ENCODE measurements around the gene PPP3CA.

Gene PPP3CA

GRCh38 chr4:101175896-101176676 is 171.2 kb downstream of the PPP3CA start:
- DNase-seq (ENCODE audit: low spot score): no peak

GRCh38 chr4:101174679-101175345 is 172.5 kb downstream of the PPP3CA start:
- no peak for DNase-seq (ENCODE audit: low spot score)

- no peak for DNase-seq (ENCODE audit: low spot score)
Measured at GRCh38 chr4:101172369-101172768, 175.0 kb downstream of the PPP3CA start.

GRCh38 chr4:101171747-101172146 is 175.6 kb downstream of the PPP3CA start:
- peak; percentile 71 for DNase-seq (ENCODE audit: low spot score)

- peak; percentile 83 for DNase-seq (ENCODE audit: low spot score)
Measured at GRCh38 chr4:101169044-101170014, 178.0 kb downstream of the PPP3CA start.

GRCh38 chr4:101163936-101164335 is 183.4 kb downstream of the PPP3CA start:
- no peak for DNase-seq (ENCODE audit: low spot score)

GRCh38 chr4:101162990-101163380 is 184.3 kb downstream of the PPP3CA start:
- DNase-seq (ENCODE audit: low spot score): no peak

- no peak for DNase-seq (ENCODE audit: low spot score)
Measured at GRCh38 chr4:101160792-101161592, 186.3 kb downstream of the PPP3CA start.

- no peak for DNase-seq (ENCODE audit: low spot score)
Measured at GRCh38 chr4:101158507-101158906, 188.8 kb downstream of the PPP3CA start.

- no peak for DNase-seq (ENCODE audit: low spot score)
Measured at GRCh38 chr4:101158134-101158482, 189.2 kb downstream of the PPP3CA start.

- no peak for DNase-seq (ENCODE audit: low spot score)
Measured at GRCh38 chr4:101157415-101158133, 189.8 kb downstream of the PPP3CA start.

GRCh38 chr4:101156619-101157310 is 190.6 kb downstream of the PPP3CA start:
- DNase-seq (ENCODE audit: low spot score): no peak

- DNase-seq (ENCODE audit: low spot score): no peak
Measured at GRCh38 chr4:101155945-101156344, 191.4 kb downstream of the PPP3CA start.

- DNase-seq (ENCODE audit: low spot score): peak; percentile 59
Measured at GRCh38 chr4:101155368-101155767, 192.0 kb downstream of the PPP3CA start.

- no peak for DNase-seq (ENCODE audit: low spot score)
Measured at GRCh38 chr4:101153653-101154052, 193.7 kb downstream of the PPP3CA start.

- no peak for DNase-seq (ENCODE audit: low spot score)
Measured at GRCh38 chr4:101152521-101152920, 194.8 kb downstream of the PPP3CA start.

- no peak for DNase-seq (ENCODE audit: low spot score)
Measured at GRCh38 chr4:101148551-101148950, 198.8 kb downstream of the PPP3CA start.

GRCh38 chr4:101147283-101147682 is 200.0 kb downstream of the PPP3CA start:
- no peak for DNase-seq (ENCODE audit: low spot score)

GRCh38 chr4:101145021-101145420 is 202.3 kb downstream of the PPP3CA start:
- no peak for DNase-seq (ENCODE audit: low spot score)

GRCh38 chr4:101142259-101142658 is 205.1 kb downstream of the PPP3CA start:
- no peak for DNase-seq (ENCODE audit: low spot score)
